IPS-18c (cell line): ENCODE measurements around the gene TNFRSF1A.

ENCODE experiments used
- H3K4me3 ChIP-seq: 2 replicates; pipeline ENCODE4 v1.7.0; 2013; ENCODE audit warnings: low read depth, mild to moderate bottlenecking, low read length, moderate library complexity; ENCODE audit not compliant: insufficient read depth
- H3K9me3 ChIP-seq: one replicate; pipeline ENCODE4 v1.6.1; 2013; ENCODE audit warnings: mild to moderate bottlenecking, low read length, moderate library complexity; ENCODE audit not compliant: control insufficient read depth, insufficient read depth

Gene TNFRSF1A

GRCh38 chr12:6280053-6280469 lies 61.8 kb downstream of the TNFRSF1A start:
- no peak overlapping the region for H3K4me3 ChIP-seq
- H3K9me3 ChIP-seq = no peaks in the 10 kb centered on the region

- no peak overlapping the region for H3K4me3 ChIP-seq
- H3K9me3 ChIP-seq = no peaks in the 10 kb centered on the region
These were observed 62.2 kb downstream of the TNFRSF1A start for GRCh38 chr12:6279631-6280030.

GRCh38 chr12:6279256-6279628 lies 62.6 kb downstream of the TNFRSF1A start:
- Histone ChIP-seq H3K4me3 (peak overlapping the region; percentile 20; the same call in 1 of the 2 replicates), H3K9me3 (no peaks in the 10 kb centered on the region)
